Central memory CD4-positive, alpha-beta T cell (primary cell): ENCODE measurements around the gene CNNM4.

Experiments
- DNase-seq: peaks from one replicate; pipeline ENCODE4 v3.0.0; 2022

The CNNM4 gene

GRCh38 chr2:96837575-96837974 lies 76.9 kb downstream of the CNNM4 start:
- DNase-seq, result no peak

- DNase-seq, result no peak
These were observed 77.9 kb downstream of the CNNM4 start for GRCh38 chr2:96838345-96839292.

DNA sequence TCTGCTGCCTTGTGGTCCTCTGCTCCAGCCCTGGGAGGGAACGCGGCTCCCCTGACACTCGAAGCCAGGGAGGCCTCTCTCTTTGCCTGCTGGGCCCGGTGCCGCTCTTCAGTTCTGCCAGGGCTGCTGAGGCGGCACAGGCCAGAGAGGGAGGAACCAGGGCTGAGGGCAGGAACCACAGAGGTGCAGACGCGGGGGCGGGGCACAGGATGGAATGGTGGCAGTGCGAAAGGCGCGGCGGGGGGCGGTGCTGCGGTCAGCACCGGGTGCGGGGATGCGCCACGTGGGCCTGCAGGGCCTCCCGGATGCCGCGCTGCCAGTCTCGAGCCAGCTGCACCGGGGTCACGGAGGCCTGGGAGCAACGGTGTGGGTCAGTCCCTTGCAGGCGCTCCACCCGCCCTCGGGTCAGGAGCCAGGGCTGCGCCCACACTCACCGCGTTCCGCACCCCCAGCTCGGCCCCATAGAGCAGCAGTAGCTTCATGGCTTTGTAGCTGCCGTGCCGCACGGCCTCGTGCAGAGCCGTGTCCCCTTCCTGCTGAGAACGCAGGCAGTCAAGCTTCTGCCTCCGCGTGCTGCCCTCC lies 78.7 kb downstream of the CNNM4 start:
- peak; percentile 86 for DNase-seq

DNA sequence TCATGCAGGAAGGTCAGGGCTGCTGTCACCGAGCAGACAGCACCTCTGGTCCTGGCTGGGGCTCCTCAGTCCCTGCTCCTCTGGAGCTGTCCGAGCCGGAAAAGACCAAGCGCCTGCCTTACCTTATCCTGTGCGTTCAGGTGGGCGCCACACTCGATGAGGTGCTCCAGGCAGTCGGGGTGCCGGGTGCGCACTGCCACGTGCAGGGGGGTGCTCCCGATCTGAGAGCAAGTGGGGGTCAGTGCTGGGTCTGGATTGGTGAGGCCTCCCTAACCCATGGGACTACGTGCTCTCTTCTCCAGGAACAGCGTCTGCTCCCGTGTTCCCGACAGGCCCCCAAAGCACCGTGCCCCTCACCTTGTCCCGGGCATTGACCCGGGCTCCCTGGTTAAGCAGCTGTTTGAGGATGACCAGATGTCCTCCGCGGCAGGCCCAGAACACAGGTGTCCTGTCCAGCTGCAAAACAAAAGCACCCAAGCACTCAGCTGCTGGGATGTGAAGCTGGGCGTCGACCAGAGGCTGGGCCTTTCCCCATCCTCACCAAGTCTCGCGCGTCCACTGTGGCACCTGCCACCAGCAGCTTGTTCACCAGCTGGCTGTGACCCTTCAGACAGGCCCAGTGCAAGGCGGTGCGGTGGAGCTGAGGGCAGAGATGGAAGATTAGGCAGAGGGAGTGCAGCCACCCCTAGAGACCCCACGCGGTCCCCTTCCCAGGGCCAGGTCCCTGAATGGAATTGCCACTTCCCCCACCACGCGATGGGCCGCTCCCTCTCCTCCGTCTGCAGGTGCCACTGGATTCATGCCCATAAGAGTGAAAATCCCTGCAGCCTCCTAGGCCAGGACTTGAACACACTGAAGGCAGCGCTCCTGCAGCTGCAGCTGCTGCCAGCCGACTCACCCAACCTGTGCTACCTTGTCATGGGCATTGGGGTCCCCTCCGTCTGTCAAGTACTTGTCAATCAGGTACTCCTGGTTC lies 79.5 kb downstream of the CNNM4 start:
- DNase-seq, result no peak

GRCh38 chr2:96841701-96842495 lies 81.2 kb downstream of the CNNM4 start:
- DNase-seq, result no peak

GRCh38 chr2:96842600-96842999 lies 81.9 kb downstream of the CNNM4 start:
- no peak for DNase-seq

DNA sequence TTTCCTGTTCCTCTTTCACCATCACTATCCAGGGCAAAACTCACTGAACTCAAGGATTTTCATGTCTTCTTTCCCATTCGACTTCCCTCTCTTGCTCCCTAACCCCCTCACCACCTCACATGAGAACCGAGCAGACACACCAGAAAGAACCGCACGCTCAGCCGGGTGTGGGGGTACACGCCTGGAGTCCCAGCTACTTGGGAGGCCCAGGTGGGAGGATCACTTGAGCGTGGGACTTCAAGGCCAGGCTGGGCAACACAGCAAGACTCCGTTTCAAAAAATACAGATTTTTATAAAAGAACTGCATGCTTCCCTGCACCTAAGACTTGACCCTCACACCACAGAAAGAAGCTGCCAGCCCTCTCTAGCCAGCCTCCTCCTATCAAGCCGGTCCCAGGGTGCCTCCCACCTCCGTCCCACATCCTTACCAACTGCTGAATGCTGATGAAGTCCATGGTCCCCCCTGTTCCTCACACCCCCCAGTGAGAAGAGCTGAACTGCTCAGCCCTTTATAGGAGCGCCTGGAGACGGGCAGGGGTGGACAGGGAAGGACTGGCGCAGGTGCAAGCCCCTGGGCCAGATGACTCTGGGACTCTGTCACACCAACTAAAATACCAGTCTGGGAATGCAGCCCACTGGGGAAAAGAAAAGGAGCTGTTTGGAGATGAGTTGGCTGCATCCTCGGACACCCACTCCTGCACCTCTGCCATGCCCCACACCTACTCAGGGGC lies 83.0 kb downstream of the CNNM4 start, which contains the start of gene ANKRD23:
Gene ANKRD23 (minus strand): TSS at position 484 of the 731 bp plus-strand sequence. CDS start 29 bp downstream, at position 455.
- no peak for DNase-seq

DNA sequence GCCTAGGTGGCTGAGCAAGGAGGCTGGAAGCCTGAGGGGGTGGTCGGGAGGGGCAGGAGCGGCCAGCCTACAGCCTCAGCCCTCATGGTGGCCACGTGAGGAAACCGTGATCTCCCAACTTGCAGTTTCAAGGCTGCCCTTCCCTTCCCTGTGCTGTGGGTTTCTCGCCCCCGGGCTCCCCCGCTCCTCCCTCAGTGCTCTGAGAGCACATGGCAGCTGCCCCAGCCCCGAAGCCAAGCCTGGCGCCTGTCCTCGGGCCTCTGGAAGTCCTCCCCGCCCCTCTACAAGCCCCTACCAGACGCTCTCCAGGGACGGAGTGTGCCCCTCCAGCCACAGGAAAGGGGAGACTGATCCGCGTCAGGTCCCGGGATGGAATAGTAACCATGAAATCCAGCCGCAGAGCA lies 83.7 kb downstream of the CNNM4 start:
- DNase-seq, result no peak

DNA sequence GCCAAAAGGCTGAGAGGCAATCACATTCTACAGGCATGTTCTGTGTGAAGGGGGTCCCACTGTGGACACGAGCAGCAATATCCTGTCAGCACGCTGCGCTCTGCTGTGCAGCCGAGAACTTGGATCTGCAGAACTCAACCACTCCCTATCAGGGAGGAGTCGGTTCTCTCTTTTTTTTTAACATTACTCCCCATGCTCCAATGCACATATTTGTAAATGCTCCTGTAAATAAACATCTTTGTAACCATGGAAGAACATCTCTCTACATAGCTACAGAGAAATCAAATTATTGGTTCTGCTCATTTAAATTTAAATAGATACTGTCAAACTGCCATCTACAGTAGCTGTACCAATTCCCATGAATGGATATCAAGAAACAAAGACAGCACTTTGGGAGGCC lies 86.1 kb downstream of the CNNM4 start:
- no peak for DNase-seq

DNA sequence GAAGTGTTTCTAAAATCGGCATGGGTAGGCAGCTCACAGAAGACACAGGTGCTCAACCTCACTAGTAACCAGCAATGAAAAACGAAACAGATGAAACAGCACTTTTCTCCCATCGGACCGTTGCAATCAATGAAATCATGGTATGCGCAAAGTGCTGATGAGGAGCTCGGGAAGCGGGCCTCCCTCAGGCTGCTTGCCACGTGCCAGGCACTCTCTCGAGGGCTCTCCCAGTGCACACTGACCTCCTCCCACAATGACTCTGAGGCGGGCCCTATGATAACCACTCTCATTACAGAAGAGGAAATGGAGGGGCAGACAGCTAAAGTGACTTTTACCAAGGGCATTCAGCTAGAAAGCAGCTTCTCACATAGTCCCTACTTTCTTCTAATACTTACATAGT lies 86.9 kb downstream of the CNNM4 start:
- no peak for DNase-seq

GRCh38 chr2:96848264-96848663 lies 87.6 kb downstream of the CNNM4 start:
- DNase-seq, result no peak

DNA sequence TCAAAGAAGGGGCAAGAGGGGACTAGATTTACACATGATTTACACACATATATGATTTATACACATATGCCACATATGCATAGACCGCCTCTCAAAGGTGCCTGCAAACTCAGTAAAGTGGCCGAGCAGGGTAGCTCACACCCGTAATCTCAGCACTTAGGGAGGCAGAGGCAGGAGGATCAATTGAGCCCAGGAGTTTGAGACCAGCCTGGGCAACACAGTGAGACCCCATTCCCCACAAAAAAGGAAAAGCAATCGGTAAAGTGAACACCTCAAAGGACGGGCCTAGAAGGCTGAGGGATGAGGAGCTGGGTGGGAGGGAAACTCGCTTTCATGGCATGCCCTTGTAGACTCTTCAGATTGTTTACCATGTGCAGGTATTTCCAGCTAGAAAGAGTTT lies 92.0 kb downstream of the CNNM4 start:
- DNase-seq, result no peak

DNA sequence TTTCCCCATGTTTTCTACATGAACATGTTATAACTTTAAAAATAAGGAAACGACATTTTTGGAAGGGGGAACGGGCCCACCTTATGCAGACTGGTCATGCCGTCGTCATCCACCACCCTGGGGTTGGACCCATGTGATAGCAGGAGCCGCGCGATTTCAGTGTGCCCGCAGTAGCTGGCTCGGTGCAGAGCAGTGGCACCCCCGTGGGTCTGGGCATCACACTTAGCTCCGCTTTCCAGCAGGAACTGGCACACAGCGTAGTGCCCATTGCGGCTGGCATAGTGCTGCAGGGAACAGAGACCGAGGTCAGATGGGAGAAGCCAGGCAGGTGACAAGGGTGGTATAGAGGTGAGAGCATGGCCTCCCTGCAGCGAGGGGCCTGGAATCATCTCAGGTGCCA lies 92.6 kb downstream of the CNNM4 start:
- DNase-seq, result no peak

GRCh38 chr2:96856776-96857666 lies 96.3 kb downstream of the CNNM4 start:
- peak; percentile 28 for DNase-seq

DNA sequence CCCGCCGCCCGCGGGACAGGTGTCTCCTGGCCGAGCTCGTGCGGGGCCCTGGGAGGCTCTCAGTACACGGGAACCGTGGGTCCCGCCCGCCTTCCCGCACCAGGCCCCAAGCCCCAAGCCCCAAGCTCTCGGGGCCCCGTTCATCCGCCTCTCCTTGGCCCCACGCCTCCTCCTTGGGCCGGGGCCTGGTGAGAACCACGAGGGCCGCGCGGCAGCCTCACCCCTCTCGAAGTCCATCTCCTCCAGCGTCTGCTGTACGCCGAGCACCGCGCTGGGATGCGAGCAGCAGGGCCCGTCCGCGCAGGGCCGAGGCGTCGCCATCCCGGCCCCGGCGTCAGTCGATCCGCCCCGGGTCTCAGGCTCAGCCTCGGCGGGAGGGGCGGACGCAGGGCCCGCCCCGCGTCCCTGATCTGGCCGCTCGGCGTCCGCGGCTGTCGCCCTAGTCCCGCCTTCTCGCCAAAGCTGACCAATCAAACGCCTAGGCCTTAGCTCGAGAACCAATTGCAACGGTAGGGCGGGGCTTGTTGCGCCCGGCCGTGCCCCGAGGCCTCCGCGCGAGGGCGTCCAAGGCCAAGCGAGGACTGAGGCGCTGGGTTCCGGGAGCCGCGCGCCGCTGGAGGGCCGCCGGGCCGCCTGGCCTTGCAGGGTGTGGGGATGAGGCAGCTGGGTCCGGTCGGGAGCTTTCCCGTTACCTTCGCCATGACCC lies 97.1 kb downstream of the CNNM4 start, which contains the start of gene ANKRD39:
Gene ANKRD39 (minus strand): TSS at position 350 of the 706 bp plus-strand sequence. CDS start 29 bp downstream, at position 321.
- DNase-seq, result peak; percentile 98

- DNase-seq, result no peak
These were observed 98.5 kb downstream of the CNNM4 start for GRCh38 chr2:96859099-96859649.

GRCh38 chr2:96859681-96860064 lies 99.0 kb downstream of the CNNM4 start:
- no peak for DNase-seq

GRCh38 chr2:96860065-96861029 lies 99.6 kb downstream of the CNNM4 start:
- DNase-seq, result peak; percentile 30
